Thymus (tissue), 11 donors: Measurements from ENCODE around the gene KCNT2. TPM values are rescaled to one million over a fixed set of nuclear protein-coding genes. Genes with fewer than 3 reads are reported as not detected.
A peak's percentile ranks its signal among the peaks of the same experiment; 100 is the strongest.

Experiments
- DNase-seq, 9 donors: peaks; one replicate each; pipeline ENCODE4 v3.0.0-alpha.2; 2013; ENCODE audit warnings: low spot score in 9 of 9, low read depth in 6 of 9, missing footprints in 1 of 9
- H3K27ac ChIP-seq, 2 donors: one replicate each; pipeline ENCODE4 v1.5.1; 2013; ENCODE audit warnings: control low read depth in 1 of 2, low read depth in 1 of 2, low read length in 1 of 2, mild to moderate bottlenecking in 1 of 2, moderate library complexity in 1 of 2
- H3K27me3 ChIP-seq, 2 donors: one replicate each; pipeline ENCODE4 v1.5.1; 2013; ENCODE audit warnings: low read length in 1 of 2; ENCODE audit not compliant: control insufficient read depth in 2 of 2, insufficient read depth in 1 of 2
- H3K36me3 ChIP-seq, 2 donors: one replicate each; pipeline ENCODE4 v1.5.1; 2013; ENCODE audit warnings: low read length in 1 of 2, mild to moderate bottlenecking in 1 of 2, moderate library complexity in 1 of 2; ENCODE audit not compliant: control insufficient read depth in 2 of 2, insufficient read depth in 2 of 2
- H3K4me1 ChIP-seq, 2 donors: one replicate each; pipeline ENCODE4 v1.5.1; 2013; ENCODE audit warnings: low read length in 2 of 2; ENCODE audit not compliant: control insufficient read depth in 2 of 2, insufficient read depth in 2 of 2
- H3K4me3 ChIP-seq, 2 donors: one replicate each; pipeline ENCODE4 v1.5.1; 2013; ENCODE audit warnings: low read length in 2 of 2, control low read depth in 1 of 2, mild to moderate bottlenecking in 1 of 2
- H3K9me3 ChIP-seq, 2 donors: one replicate each; pipeline ENCODE4 v1.5.1; 2013; ENCODE audit warnings: low read length in 1 of 2, mild to moderate bottlenecking in 1 of 2; ENCODE audit not compliant: control insufficient read depth in 2 of 2, insufficient read depth in 1 of 2
- WGBS: extraction: QIAGEN DNeasy Blood & Tissue Kit; methylation state at CpG from one replicate; pipeline ENCODE4 v1.1.7; 2013; 5-methylcytosine and 5-hydroxymethylcytosine counted together
- polyA plus RNA-seq: library from polyadenylated mRNA; stranded (reverse); fragments of 200-250 nt; gene quantifications from one replicate; pipeline ENCODE4 v1.2.3, GENCODE V29; 2013
- total RNA-seq: library from RNA; stranded (reverse); fragments of 120-200 nt; gene quantifications from one replicate; pipeline ENCODE4 v1.2.4, GENCODE V29; 2013
- donor health status: healthy.

KCNT2 gene
- total and polyA plus RNA-seq, 2 donors, result 0.41 to 0.85 TPM

DNA sequence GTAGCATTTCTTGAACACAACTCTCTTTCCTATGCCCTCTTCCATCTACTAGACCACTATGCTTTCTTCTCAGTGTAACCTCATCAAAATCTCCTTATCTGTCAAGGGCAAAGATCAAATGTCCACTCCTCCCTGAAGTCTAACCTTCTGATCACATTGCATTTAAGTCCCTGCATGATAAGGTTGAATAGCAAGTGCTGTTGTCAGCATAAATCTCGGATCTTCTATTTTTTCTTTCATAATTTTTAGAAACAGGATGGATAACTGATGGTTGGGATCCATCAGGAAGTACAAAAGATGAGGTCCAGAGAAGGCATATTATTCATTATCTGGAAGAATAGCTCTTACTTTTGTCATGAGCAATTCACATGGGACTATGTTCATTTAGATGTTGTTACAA is 41.0 kb downstream of the KCNT2 start:
- WGBS, result 86% methylated on average over 1 of the region's 1 CpG
- no peaks in the 10 kb centered on the region for H3K4me1 ChIP-seq
- no peaks in the 10 kb centered on the region for H3K9me3 ChIP-seq
- no peaks in the 10 kb centered on the region for H3K27me3 ChIP-seq
- no peak for DNase-seq
- no peak overlapping the region for H3K4me3 ChIP-seq
- H3K27ac ChIP-seq, result no peak overlapping the region
- H3K36me3 ChIP-seq, result no peaks in the 10 kb centered on the region

DNA sequence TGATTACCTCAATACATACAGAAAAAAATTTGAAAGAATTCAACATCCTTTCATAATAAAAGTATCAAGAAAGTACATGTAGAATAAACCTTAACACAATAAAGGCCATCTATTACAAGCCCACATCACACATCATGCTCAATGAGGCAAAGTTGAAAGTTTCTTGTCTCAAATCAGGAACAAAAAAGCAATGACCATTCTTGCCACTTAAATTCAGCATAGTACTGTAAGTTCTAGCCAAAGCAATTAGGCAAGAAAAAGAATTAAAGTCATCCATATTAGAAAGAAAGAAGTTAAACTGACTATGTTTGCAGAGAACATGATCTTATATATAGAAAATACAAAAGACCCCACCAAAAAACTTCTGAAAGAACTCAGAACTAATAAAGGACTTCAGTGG is 44.5 kb downstream of the KCNT2 start:
- no peak for DNase-seq
- Histone ChIP-seq H3K4me3 (no peak overlapping the region), H3K27me3 (no peaks in the 10 kb centered on the region), H3K27ac (no peak overlapping the region), H3K9me3 (no peaks in the 10 kb centered on the region), H3K4me1 (no peaks in the 10 kb centered on the region), H3K36me3 (no peaks in the 10 kb centered on the region)

DNA sequence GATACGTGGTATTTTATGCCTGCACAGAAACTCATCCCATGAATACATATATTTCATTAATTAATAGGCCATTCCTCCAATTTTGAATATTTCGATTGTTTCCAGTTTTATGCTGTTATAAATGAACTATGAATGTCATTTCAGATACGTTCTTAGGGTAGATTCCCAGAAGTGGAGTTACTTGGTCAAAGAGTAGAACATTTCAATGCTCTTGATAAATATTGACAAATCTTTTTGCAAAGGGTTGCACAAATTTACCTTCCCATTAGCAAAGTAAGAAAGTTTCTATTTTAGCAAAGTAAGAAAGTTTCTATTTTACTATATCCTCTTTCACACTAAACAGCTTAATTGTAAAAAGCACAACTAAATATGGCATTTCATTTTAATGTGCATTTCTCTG is 48.9 kb downstream of the KCNT2 start:
- WGBS, result 95% methylated on average over 3 of the region's 3 CpGs
- Histone ChIP-seq H3K36me3 (no peaks in the 10 kb centered on the region), H3K27me3 (no peaks in the 10 kb centered on the region), H3K4me3 (no peak overlapping the region), H3K4me1 (no peaks in the 10 kb centered on the region), H3K9me3 (no peaks in the 10 kb centered on the region), H3K27ac (no peak overlapping the region)
- DNase-seq, result no peak

DNA sequence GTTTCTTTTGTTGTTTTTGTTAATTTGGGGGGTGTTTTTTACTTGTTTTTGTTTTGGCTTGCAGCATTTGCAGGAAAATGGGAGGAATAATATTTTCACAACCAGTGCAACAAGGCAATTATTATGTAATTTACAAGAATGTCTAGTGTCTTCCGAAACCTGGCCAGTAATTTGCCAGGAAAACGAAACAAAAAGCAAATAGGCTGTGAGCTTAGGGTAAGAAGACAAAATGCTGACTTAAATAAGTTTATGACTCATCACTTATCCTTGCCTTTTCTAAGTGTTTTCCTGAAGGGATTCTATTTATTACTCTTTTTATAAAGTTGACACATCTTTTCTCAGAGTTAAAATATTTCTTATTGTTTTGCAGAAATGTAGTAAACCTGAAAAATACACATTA is 49.8 kb downstream of the KCNT2 start:
- Histone ChIP-seq H3K4me1 (no peaks in the 10 kb centered on the region), H3K36me3 (no peaks in the 10 kb centered on the region), H3K27me3 (no peaks in the 10 kb centered on the region), H3K4me3 (no peak overlapping the region), H3K9me3 (no peaks in the 10 kb centered on the region), H3K27ac (no peak overlapping the region)
- WGBS, result 85% methylated on average over 2 of the region's 2 CpGs
- peak in 1 of 9 donors; percentile 2 for DNase-seq

DNA sequence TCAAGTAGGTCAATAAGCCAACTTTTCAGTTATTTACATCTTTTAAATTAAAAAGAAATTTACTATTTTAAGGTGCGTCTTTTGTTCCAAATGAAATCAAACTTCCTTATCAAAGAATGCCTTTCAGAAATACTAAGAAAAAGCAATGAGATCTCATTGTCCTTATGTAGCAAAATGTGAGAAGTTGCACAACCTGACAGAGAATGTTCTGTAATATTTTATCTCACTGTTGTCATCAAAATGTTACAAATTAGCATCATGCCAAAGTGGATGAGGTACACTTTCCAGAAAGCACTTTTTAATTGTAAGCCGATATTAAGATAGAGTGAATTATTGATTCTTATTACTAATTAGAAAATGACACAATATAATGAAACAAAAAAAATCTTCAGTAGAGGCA is 50.4 kb downstream of the KCNT2 start:
- H3K4me3 ChIP-seq, result no peak overlapping the region
- no peaks in the 10 kb centered on the region for H3K27me3 ChIP-seq
- no peaks in the 10 kb centered on the region for H3K4me1 ChIP-seq
- WGBS, result 98% methylated on average over 2 of the region's 2 CpGs
- H3K27ac ChIP-seq, result no peak overlapping the region
- no peak for DNase-seq
- H3K9me3 ChIP-seq, result no peaks in the 10 kb centered on the region
- no peaks in the 10 kb centered on the region for H3K36me3 ChIP-seq

DNA sequence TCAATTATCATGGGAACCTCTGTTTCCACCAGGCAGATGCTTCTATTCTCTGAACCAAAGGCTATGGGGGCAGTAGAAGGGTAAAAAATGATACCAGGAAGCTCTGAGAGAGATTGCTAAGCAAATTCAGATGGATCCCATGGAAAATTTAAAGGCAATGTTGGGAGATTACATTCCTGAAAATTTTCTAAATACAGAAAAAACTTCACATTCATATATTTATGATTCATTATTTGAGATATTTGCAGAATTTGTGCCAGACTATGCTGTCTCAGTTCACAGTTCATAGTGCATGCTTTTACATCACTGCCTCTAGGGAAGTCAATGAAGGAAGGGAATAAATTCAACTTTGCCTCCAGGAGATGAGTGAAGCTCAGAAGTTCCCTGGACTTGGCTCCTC is 57.5 kb downstream of the KCNT2 start:
- H3K27ac ChIP-seq, result no peak overlapping the region
- H3K9me3 ChIP-seq, result no peaks in the 10 kb centered on the region
- no peak overlapping the region for H3K4me3 ChIP-seq
- H3K4me1 ChIP-seq, result no peaks in the 10 kb centered on the region
- no peak for DNase-seq
- no peaks in the 10 kb centered on the region for H3K27me3 ChIP-seq
- no peaks in the 10 kb centered on the region for H3K36me3 ChIP-seq

DNA sequence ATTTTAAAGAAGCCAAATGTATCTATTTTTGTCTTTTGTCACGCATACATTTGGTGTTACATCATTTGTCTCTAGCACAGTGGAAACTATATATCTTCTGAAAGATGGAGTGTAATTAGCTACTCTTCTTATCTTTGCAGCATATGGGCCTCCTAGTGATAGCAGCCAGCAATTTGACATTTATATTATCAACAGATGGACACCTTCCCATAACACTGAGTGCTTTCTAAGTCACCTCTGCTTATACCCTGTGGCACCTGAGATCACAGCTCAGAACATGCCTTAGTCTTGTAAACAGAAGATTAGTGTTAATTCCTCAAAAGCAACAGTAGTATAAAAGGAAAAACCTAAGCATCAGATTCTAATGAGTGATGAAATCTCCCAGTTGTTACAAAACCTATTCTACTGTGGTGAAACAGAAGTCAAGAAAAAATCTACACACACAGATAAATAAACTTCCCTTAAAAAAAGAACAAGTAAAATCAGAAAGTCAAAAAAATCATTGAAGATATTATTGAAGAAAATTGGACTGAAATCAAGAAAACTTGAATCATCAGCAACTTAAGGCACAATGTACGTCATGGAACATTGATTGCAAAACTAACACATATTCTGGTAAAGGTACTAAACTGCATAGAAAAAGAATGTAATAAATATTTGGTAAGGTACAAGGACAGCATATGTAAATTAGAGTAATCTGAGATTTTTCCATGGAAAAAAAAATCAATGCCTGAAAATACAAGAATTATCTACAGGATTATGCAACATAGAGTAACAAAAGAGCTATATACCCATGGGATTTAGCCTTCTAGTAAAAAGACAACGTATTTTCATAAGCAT is 61.7 kb downstream of the KCNT2 start:
- Histone ChIP-seq H3K27ac (no peak overlapping the region), H3K36me3 (no peaks in the 10 kb centered on the region), H3K4me1 (no peaks in the 10 kb centered on the region), H3K4me3 (no peak overlapping the region), H3K9me3 (no peaks in the 10 kb centered on the region), H3K27me3 (no peaks in the 10 kb centered on the region)
- WGBS, result 90% methylated on average over 3 of the region's 3 CpGs
- DNase-seq, result no peak

DNA sequence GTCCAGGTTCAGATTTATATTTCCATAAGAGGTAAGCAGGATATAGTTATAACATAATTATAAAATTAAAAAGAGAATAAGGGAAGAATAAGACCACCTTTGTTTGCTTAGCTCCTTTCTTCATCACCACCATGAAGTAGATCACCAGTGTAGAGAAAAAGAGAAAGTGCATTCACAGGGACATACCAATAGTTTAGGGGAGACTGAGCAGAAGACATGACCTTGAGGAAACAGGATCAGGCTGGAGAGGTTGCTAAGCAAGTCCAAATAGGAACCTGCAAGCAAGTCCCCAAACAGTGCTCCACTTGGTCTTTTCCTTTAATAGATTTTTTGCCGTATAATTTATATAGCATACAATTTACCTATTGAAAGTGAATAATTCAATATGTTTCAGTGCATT is 63.0 kb downstream of the KCNT2 start:
- no peaks in the 10 kb centered on the region for H3K9me3 ChIP-seq
- no peaks in the 10 kb centered on the region for H3K36me3 ChIP-seq
- H3K27ac ChIP-seq, result no peak overlapping the region
- WGBS, result 100% methylated on average over 1 of the region's 1 CpG
- no peak overlapping the region for H3K4me3 ChIP-seq
- no peak for DNase-seq
- no peaks in the 10 kb centered on the region for H3K27me3 ChIP-seq
- H3K4me1 ChIP-seq, result no peaks in the 10 kb centered on the region

DNA sequence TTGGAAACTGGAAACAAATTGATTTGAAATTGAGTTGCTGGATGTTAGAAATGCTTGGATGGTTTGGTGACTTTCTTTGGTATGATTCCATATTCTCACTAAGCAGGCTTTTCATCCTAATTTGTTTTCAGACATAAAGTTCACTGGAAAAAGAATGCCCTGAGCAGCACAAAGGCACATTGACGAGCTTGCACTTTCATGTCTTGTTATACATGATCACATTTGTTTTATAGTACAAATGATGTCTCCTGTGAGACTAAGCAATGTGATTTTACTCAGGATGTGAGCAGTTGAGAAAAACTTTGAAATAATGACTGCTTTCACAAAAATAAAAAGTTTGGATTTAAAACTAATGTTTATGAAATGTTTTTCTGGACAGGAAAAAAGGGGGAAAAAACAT is 63.6 kb downstream of the KCNT2 start:
- Histone ChIP-seq H3K9me3 (no peaks in the 10 kb centered on the region), H3K27me3 (no peaks in the 10 kb centered on the region), H3K36me3 (no peaks in the 10 kb centered on the region), H3K27ac (no peak overlapping the region), H3K4me3 (no peak overlapping the region), H3K4me1 (no peaks in the 10 kb centered on the region)
- WGBS, result 90% methylated on average over 1 of the region's 1 CpG
- DNase-seq, result no peak
